ENCODE results near the gene DSG3. TPM values are rescaled to one million over a fixed set of nuclear protein-coding genes. Genes with fewer than 3 reads are reported as not detected.

DSG3 gene, protein sequence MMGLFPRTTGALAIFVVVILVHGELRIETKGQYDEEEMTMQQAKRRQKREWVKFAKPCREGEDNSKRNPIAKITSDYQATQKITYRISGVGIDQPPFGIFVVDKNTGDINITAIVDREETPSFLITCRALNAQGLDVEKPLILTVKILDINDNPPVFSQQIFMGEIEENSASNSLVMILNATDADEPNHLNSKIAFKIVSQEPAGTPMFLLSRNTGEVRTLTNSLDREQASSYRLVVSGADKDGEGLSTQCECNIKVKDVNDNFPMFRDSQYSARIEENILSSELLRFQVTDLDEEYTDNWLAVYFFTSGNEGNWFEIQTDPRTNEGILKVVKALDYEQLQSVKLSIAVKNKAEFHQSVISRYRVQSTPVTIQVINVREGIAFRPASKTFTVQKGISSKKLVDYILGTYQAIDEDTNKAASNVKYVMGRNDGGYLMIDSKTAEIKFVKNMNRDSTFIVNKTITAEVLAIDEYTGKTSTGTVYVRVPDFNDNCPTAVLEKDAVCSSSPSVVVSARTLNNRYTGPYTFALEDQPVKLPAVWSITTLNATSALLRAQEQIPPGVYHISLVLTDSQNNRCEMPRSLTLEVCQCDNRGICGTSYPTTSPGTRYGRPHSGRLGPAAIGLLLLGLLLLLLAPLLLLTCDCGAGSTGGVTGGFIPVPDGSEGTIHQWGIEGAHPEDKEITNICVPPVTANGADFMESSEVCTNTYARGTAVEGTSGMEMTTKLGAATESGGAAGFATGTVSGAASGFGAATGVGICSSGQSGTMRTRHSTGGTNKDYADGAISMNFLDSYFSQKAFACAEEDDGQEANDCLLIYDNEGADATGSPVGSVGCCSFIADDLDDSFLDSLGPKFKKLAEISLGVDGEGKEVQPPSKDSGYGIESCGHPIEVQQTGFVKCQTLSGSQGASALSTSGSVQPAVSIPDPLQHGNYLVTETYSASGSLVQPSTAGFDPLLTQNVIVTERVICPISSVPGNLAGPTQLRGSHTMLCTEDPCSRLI
- total RNA-seq (2021; ENCODE audit: unreplicated experiment) = 0.05 TPM
- polyA plus RNA-seq (2012) = not detected in 2 replicates
- Bru-seq, nascent RNA = percentile 10 among the genes with signal in this experiment
- percentile 12 among the genes with signal in this experiment for BruChase-seq, experiment 1, labeled RNA remaining after a 6-hour chase
- BruChase-seq, experiment 2, labeled RNA remaining after a 2-hour chase = percentile 11 among the genes with signal in this experiment
- long read RNA-seq = 0 reads

GRCh38 chr18:31447530-31448191, at the start of gene DSG3:
Gene DSG3 (plus strand): TSS chr18:31447741. CDS start chr18:31447878, 137 bp downstream.
- ChIA-PET POLR2A (no interaction called here), CTCF (no interaction called here)

More at GRCh38 chr18:31447530-31448191, at the start of gene DSG3:
- Histone ChIP-seq H3K9ac (ENCODE audit: low read length) (no peak within 1 kb of the TSS), H3K36me3 (ENCODE audit: control insufficient read depth in 1 of 2, insufficient read depth in 2 of 2, low read length in 2 of 2) (no peaks in the 10 kb centered on the region), H3K79me2 (ENCODE audit: insufficient read depth, low read length) (no peaks in the 10 kb centered on the region), H3K4me3 (replicated peaks in 1 of 2; ENCODE audit: low read depth in 1 of 2, low read length in 2 of 2) (no peak within 1 kb of the TSS), H3K27me3 (ENCODE audit: insufficient read depth, low read length) (no peaks in the 10 kb centered on the region), H2AFZ (ENCODE audit: low read depth, low read length, poor library complexity, severe bottlenecking) (peak within 1 kb of the TSS; percentile 70), H3K9me2 (ENCODE audit: insufficient read depth) (no peaks in the 10 kb centered on the region), H3K9me3 (ENCODE audit: control insufficient read depth in 1 of 2, insufficient read depth in 1 of 2, low read depth in 1 of 2, low read length in 2 of 2) (no peaks in the 10 kb centered on the region), H3K4me1 (ENCODE audit: control insufficient read depth in 1 of 2, insufficient read depth in 2 of 2, low read length in 2 of 2) (no peaks in the 10 kb centered on the region), H3K4me2 (ENCODE audit: low read length) (no peak within 1 kb of the TSS), H4K20me1 (ENCODE audit: insufficient read depth) (no peaks in the 10 kb centered on the region), H3K27ac (ENCODE audit: low read depth, low read length) (no peak within 1 kb of the TSS)
- intact Hi-C loops (cut with micrococcal nuclease) = no loop called here
- ATAC-seq (no peak), DNase-seq (ENCODE audit: low read depth, low spot score) (no peak)
- BruUV-seq (replicated peaks) = no TSS peak
- TF ChIP-seq, protein P1, sequence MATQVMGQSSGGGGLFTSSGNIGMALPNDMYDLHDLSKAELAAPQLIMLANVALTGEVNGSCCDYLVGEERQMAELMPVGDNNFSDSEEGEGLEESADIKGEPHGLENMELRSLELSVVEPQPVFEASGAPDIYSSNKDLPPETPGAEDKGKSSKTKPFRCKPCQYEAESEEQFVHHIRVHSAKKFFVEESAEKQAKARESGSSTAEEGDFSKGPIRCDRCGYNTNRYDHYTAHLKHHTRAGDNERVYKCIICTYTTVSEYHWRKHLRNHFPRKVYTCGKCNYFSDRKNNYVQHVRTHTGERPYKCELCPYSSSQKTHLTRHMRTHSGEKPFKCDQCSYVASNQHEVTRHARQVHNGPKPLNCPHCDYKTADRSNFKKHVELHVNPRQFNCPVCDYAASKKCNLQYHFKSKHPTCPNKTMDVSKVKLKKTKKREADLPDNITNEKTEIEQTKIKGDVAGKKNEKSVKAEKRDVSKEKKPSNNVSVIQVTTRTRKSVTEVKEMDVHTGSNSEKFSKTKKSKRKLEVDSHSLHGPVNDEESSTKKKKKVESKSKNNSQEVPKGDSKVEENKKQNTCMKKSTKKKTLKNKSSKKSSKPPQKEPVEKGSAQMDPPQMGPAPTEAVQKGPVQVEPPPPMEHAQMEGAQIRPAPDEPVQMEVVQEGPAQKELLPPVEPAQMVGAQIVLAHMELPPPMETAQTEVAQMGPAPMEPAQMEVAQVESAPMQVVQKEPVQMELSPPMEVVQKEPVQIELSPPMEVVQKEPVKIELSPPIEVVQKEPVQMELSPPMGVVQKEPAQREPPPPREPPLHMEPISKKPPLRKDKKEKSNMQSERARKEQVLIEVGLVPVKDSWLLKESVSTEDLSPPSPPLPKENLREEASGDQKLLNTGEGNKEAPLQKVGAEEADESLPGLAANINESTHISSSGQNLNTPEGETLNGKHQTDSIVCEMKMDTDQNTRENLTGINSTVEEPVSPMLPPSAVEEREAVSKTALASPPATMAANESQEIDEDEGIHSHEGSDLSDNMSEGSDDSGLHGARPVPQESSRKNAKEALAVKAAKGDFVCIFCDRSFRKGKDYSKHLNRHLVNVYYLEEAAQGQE (IDR thresholded peaks at IDR 0.05; ENCODE audit: low read depth) = no peak
- TF ChIP-seq, protein P2, sequence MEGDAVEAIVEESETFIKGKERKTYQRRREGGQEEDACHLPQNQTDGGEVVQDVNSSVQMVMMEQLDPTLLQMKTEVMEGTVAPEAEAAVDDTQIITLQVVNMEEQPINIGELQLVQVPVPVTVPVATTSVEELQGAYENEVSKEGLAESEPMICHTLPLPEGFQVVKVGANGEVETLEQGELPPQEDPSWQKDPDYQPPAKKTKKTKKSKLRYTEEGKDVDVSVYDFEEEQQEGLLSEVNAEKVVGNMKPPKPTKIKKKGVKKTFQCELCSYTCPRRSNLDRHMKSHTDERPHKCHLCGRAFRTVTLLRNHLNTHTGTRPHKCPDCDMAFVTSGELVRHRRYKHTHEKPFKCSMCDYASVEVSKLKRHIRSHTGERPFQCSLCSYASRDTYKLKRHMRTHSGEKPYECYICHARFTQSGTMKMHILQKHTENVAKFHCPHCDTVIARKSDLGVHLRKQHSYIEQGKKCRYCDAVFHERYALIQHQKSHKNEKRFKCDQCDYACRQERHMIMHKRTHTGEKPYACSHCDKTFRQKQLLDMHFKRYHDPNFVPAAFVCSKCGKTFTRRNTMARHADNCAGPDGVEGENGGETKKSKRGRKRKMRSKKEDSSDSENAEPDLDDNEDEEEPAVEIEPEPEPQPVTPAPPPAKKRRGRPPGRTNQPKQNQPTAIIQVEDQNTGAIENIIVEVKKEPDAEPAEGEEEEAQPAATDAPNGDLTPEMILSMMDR (IDR thresholded peaks at IDR 0.05 in 2 of 3, conservative IDR thresholded peaks at IDR 0.05 in 1 of 3; ENCODE audit: borderline replicate concordance in 1 of 3, insufficient read depth in 1 of 3, low read depth in 2 of 3, low read length in 2 of 3) = no peak
- TF ChIP-seq FOSL1 (IDR thresholded peaks at IDR 0.05; ENCODE audit: low read depth) = no peak
- no peak for TF ChIP-seq POLR2AphosphoS5 (IDR thresholded peaks at IDR 0.05; ENCODE audit: low read depth, low read length)
- no peak for TF ChIP-seq ELF1 (IDR thresholded peaks at IDR 0.05; ENCODE audit: borderline replicate concordance, low read depth)
- no peak for TF ChIP-seq SP1 (IDR thresholded peaks at IDR 0.05; ENCODE audit: low read depth)
- no peak for TF ChIP-seq ZFX (IDR thresholded peaks at IDR 0.05)
- RAD21 ChIA-PET (ENCODE audit: low non-redundant PET in 1 of 2, low total read pairs in 2 of 2, uncharacterized antibody in 2 of 2, unreplicated experiment in 2 of 2) = no interaction called here
